Naive B cell (primary cell): Measurements from ENCODE around the gene TMEM201. TPM values are rescaled to one million over a fixed set of nuclear protein-coding genes. Genes with fewer than 3 reads are reported as not detected.

Source experiments
- ATAC-seq, 2 donors: fragments of 150-1000 bp; cut with Tn5 transposase; 2 replicates each; pipeline ENCODE4 v1.10.0; 2021; ENCODE audit warnings: low read depth in 2 of 2, mild to moderate bottlenecking in 2 of 2, moderate library complexity in 2 of 2
- DNase-seq: peaks from one replicate; pipeline ENCODE4 v3.0.0; 2022
- H3K27ac Mint-ChIP-seq, 6 donors: one replicate each; pipeline ENCODE4 v1.8.0; 2020 to 2022; ENCODE audit warnings: mild to moderate bottlenecking in 6 of 6, mixed read lengths in 6 of 6, moderate library complexity in 5 of 6, inconsistent platforms in 2 of 6
- H3K27me3 Mint-ChIP-seq, 3 donors: one replicate each; pipeline ENCODE4 v1.8.0; 2021 to 2022; ENCODE audit warnings: mixed read lengths in 3 of 3, mild to moderate bottlenecking in 1 of 3
- H3K36me3 Mint-ChIP-seq, 2 donors: one replicate each; pipeline ENCODE4 v1.8.0; 2020 to 2022; ENCODE audit warnings: mixed read lengths in 2 of 2, inconsistent platforms in 1 of 2, mild to moderate bottlenecking in 1 of 2
- H3K4me1 Mint-ChIP-seq, 3 donors: one replicate each; pipeline ENCODE4 v1.8.0; 2020 to 2022; ENCODE audit warnings: mixed read lengths in 3 of 3, inconsistent platforms in 1 of 3, mild to moderate bottlenecking in 1 of 3, moderate library complexity in 1 of 3
- H3K4me3 Mint-ChIP-seq, 8 donors: one replicate each; pipeline ENCODE4 v1.8.0; 2020 to 2022; ENCODE audit warnings: mild to moderate bottlenecking in 8 of 8, mixed read lengths in 8 of 8, moderate library complexity in 8 of 8, inconsistent platforms in 2 of 8
- H3K9me3 Mint-ChIP-seq, 7 donors: one replicate each; pipeline ENCODE4 v1.8.0; 2020 to 2022; ENCODE audit warnings: mixed read lengths in 7 of 7, mild to moderate bottlenecking in 5 of 7, inconsistent platforms in 2 of 7, moderate library complexity in 1 of 7
- polyA plus RNA-seq, 6 donors: library from polyadenylated mRNA; unstranded; fragments of 300-500 nt; fragmentation: Illumina TruSeq; gene quantifications; one replicate each; pipeline ENCODE4 v1.2.3, GENCODE V29; 2021; ENCODE audit warnings: low read depth in 6 of 6

TMEM201 gene
- polyA plus RNA-seq, 6 donors from 2014 or later = 0.89 to 3.5 (median 1.2) TPM

DNA sequence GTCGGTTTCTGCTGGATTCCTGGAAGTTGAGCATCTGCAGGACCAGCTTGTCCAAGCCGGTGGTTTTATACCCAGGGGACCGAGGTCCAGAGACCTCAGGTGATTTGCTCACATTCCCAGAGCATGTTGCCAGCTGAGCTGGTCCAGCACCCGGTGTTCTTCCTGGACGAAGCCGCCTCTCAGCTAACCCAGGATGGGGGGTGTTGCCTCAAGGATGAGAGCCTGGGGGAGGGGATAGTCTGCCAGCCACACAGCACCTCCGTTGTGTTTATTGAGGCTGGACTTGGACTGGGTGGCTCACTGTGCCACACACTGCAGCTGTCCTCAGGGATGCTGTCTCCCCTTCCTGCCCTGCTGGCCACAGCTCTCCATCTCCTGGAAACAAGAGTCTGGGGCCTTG is 1.5 kb downstream of the TMEM201 start:
- ATAC-seq = no peak
- Mint-ChIP-seq H3K27ac (peak overlapping the region in 3 of 6 donors; percentile 39 to 77 (median 43)), H3K4me1 (peaks cover 32 to 55% (median 47%) of the 10 kb centered on the region in 3 donors)

DNA sequence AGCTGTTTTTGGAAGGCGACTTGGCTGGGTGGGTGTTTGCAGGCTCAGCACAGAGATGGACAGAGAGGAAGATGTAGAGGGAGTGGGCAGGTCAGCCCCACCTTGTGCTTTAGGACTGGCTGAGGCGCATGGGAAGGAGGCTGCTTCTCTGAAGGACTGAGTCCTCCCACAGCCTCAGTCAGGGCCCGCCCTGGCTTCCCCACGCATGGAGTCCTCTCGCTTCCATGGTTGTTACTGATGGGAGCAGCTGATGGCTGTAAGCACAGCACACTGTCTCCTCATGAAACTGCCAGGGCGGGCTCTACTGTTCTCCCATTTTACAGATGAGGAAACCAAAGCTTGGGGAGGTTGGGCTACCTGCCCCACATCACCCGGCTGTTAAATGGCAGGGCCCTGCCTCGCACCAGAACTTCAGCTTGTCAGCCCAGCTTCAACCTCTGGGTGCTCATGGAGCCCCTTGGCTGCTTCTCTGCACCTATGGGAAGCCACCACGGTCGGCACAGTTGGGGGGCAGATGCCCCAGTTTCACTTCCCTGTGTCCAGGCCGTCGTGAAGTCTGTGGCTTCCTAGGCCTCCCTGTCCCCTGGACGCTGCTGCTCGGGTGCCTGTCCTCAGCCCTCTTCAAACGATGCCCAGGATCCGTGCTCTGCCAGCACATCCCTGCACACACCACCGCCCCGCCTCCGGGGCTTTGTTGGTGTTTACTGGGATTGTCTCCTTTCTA is 2.4 kb downstream of the TMEM201 start:
- H3K4me3 Mint-ChIP-seq = peak overlapping the region in 6 of 8 donors; percentile 43 to 91 (median 84)
- H3K9me3 Mint-ChIP-seq = no peaks in the 10 kb centered on the region
- no peaks in the 10 kb centered on the region for H3K36me3 Mint-ChIP-seq

More for the DNA sequence above, 1.5 kb downstream of the TMEM201 start:
- Mint-ChIP-seq H3K9me3 (no peaks in the 10 kb centered on the region), H3K4me3 (peak overlapping the region; percentile 78 to 94 (median 89)), H3K36me3 (no peaks in the 10 kb centered on the region), H3K27me3 (no peaks in the 10 kb centered on the region)
- no peak for DNase-seq

DNA sequence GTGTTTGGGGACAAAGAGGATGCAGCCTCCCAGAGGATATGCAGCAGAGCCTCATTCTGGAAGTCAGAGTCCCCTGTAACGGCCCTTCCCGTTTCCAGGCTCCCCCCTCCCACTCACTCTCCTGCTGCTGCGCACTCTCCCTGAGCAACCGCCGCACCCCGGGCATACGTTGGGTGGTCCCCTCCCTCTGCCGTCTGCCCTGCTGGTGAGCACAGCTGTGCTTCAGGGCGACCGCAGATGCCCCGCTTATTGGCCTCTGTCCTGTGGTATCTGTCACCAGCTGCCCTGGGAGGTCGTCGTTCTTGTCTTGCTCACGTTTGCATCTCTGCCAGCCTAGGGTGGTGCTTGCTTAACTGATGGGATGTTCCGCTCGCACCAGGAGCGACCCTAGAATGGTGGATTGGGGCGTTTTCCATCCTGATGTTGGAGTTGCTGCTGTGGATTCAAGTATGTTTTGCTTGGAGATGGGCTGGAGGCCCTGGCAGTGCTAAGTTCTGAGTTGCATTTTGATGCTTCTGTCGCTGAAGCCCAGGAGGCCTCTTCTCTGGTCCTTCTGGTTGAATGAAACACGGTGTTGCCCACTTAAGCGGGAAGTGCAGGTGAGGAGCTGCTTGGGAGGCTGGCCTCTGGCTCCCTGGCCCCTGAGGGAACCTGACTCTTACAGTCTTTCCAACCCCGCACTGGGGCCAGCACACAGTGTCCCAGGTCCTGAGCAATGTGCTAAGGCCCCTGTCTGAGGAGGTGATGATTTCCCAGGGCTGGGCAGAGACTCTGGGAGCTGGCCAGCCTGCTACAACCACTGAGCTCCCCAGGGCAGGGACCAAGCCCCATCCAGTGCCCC is 3.2 kb downstream of the TMEM201 start:
- Mint-ChIP-seq H3K27ac (peak overlapping the region in 1 of 6 donors; percentile 10), H3K4me3 (peak overlapping the region in 2 of 8 donors; percentile 50 to 91), H3K27me3 (no peaks in the 10 kb centered on the region), H3K9me3 (no peaks in the 10 kb centered on the region), H3K36me3 (no peaks in the 10 kb centered on the region), H3K4me1 (peaks cover 32 to 54% (median 47%) of the 10 kb centered on the region in 3 donors)
- ATAC-seq (no peak), DNase-seq (no peak)

More for the DNA sequence above, 2.4 kb downstream of the TMEM201 start:
- peaks cover 32 to 58% (median 47%) of the 10 kb centered on the region in 3 donors for H3K4me1 Mint-ChIP-seq
- peak; percentile 32 for DNase-seq
- no peaks in the 10 kb centered on the region for H3K27me3 Mint-ChIP-seq
- peak overlapping the region in 3 of 6 donors; percentile 37 to 48 (median 39) for H3K27ac Mint-ChIP-seq
- ATAC-seq = no peak

DNA sequence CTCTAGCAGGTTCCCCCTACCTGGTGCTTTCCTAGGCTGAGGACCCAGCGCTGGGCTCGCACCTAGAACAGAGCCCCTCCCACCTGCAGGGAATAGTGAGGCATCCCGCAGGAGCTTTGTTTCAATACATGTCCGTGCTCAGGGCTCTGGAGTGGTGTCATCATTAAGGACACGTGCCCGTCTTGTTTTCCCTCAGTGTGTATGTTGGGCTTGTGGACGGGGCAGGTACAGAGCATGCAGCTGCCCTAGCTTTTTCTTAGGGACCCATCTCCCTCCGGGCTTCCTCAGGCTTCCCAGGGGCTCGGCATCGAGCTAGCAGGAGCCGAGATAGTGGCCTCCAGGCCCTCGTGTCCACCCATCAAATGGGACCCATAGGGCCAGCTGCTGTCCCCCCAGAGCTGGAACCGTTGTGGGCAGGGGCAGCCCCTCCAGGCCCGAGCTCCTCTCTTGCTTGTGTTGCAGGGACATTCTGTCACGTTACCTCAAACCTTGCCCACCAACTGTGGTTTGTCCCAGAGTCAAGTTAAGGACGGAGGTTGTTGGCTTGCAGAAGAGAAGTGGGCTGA is 3.9 kb downstream of the TMEM201 start:
- ATAC-seq (no peak), DNase-seq (no peak)
- Mint-ChIP-seq H3K4me3 (peak overlapping the region in 3 of 8 donors; percentile 9 to 91 (median 20)), H3K4me1 (peaks cover 31 to 54% (median 47%) of the 10 kb centered on the region in 3 donors), H3K36me3 (no peaks in the 10 kb centered on the region), H3K9me3 (no peaks in the 10 kb centered on the region), H3K27me3 (no peaks in the 10 kb centered on the region), H3K27ac (peak overlapping the region in 1 of 6 donors; percentile 10)

DNA sequence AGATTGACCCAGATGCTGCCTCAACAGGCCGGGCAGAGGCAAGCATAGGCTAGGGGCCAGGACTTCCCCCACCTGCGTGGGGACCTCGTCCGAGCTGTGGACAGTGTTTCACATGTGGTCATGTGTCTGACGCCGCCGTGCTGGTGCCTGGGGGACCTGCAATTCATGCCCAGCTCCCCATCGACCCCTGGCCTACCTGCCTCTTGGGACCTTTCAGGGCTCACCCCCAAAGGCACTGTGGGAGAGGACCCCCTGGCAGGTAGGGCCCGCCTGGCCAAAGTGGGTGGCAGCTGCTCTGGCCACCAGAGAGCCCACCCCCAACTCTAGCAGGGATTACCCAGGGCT is 4.4 kb downstream of the TMEM201 start:
- H3K4me1 Mint-ChIP-seq = peaks cover 28 to 48% (median 43%) of the 10 kb centered on the region in 3 donors
- ATAC-seq (no peak), DNase-seq (no peak)
- peak overlapping the region in 2 of 6 donors; percentile 25 to 62 for H3K27ac Mint-ChIP-seq
- no peaks in the 10 kb centered on the region for H3K36me3 Mint-ChIP-seq
- H3K4me3 Mint-ChIP-seq = peak overlapping the region in 3 of 8 donors; percentile 3 to 42 (median 20)
- no peaks in the 10 kb centered on the region for H3K9me3 Mint-ChIP-seq
- no peaks in the 10 kb centered on the region for H3K27me3 Mint-ChIP-seq

DNA sequence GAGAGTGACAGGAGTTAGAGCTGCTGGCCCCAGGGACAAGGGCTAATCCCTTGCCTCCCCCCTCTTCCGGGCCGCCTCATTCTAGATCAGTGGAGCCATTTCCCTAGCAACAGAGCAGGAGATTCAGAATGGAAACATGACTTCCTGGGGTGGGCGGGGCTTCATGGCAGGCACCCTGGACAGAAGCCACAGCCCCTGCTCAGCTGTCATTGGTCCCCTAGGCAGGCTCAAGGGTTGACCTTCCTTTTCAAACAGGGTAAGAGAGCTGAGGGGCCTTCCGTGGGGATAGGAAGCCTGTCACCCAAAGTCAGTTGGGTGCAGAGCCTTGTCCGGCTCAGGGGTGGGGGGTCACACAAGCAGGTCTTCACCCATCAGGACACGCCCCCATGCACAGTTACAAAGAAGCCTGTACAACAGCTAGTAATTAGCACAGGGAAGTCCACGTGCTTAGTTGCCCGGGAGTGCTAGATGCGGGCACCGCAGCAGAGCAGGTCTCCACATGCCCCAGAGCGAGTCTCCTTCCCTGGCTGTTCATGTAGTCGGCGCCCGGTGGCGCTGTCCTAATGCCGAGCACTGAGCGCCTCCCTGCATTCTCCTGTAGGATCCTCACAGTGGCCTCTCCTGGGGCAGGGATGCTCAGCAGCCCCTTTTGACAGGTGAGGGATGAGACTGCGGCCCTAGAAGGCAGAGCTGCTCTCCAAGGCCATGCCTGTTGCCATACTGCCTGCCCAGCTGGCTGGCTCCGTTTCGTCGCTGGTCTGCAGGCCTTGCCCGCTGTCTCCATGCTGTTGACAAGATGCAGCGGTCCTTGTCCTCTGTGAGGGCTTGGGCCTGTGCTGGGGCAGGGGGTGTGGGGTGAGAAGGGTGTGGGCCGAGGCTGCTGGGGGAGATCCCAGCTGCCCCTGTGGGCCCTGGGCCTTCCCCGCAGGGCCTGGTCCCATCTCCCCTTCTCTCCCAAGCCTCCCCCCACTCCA is 5.1 kb downstream of the TMEM201 start:
- ATAC-seq (peak in 1 of 2 donors; percentile 11), DNase-seq (peak; percentile 28)
- Mint-ChIP-seq H3K27me3 (no peaks in the 10 kb centered on the region), H3K4me3 (peak overlapping the region in 5 of 8 donors; percentile 1 to 62 (median 42)), H3K4me1 (peaks cover 28 to 46% (median 41%) of the 10 kb centered on the region in 3 donors), H3K9me3 (no peaks in the 10 kb centered on the region), H3K27ac (peak overlapping the region in 3 of 6 donors; percentile 25 to 62 (median 60)), H3K36me3 (no peaks in the 10 kb centered on the region)

DNA sequence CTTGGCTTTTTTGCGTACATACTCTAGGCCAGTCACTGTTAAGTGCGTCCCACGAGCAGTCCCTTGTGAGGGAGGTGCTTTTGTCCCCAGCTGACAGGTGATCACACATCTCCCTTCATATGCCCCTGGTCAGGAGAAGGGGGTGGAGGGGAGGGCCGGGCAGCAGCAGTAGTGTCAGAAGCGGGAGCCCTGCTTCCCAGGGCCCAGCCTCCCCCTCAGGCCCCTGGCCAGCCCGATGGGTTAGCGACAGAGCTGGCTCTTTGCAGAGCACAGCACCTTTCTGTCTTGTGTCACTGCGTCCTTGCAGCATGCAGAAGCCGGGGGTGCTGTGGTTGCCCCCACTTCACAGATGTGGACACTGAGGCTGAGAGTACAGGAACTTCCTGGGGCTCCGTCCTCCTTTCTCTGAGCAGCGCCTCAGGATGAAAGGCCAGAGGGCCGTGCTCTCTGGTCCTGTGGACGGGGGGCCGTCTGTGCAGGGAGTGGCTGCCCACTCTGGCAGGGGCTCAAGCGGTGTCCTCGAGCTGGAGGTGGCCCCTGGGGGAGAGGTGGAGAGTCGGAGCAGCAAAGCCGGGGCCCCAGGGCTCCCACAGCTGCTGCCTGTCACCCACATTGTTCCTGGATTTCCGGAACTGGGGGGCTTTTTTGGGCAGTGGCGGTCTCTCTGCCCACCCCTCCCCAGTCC is 5.9 kb downstream of the TMEM201 start:
- Mint-ChIP-seq H3K36me3 (no peaks in the 10 kb centered on the region), H3K4me1 (peaks cover 25 to 45% (median 36%) of the 10 kb centered on the region in 3 donors), H3K4me3 (no peak overlapping the region), H3K27ac (peak overlapping the region in 1 of 6 donors; percentile 60), H3K9me3 (no peaks in the 10 kb centered on the region), H3K27me3 (no peaks in the 10 kb centered on the region)
- no peak for DNase-seq
- no peak for ATAC-seq

DNA sequence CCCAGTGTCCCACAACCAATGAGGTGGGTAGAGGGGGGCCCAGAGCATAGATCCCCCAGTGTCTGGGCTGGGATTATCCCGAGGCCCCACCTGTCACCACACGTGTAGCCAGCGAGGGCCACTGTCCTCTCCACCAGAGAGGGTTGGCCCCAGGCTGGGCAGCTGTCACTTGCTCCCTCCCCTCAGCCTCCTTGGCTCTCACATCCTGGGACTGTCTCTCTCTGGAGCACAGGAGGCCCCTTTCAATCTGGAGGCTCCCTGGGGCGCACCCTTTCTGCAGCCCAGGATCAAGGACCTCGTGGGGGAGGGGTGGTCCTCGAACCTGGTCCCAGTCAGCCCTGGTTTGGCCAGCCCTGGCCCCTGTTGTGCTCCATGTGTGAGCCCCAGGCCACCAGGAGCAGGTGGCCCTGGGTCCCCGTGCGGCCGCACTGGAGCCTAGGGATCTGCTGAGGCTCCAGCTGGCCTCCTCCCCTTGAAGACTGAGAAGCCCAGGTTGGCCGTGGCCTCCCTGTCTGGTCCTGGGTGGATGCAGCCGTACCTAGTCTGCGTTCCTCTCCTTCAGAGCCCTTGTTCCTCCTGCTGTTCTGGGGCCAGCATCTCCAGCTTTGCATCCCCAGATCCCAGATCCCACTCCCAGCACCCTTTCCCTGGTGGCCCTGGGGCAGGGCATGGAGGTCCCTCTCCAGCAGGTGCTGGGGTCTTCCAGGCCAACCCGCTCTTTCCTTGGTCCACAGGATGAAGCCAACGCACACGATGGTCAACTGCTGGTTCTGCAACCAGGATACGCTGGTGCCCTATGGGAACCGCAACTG is 6.7 kb downstream of the TMEM201 start:
- no peak for DNase-seq
- peak overlapping the region in 1 of 8 donors; percentile 50 for H3K4me3 Mint-ChIP-seq
- no peaks in the 10 kb centered on the region for H3K36me3 Mint-ChIP-seq
- no peak for ATAC-seq
- no peaks in the 10 kb centered on the region for H3K9me3 Mint-ChIP-seq
- no peak overlapping the region for H3K27ac Mint-ChIP-seq
- peaks cover 22 to 37% (median 29%) of the 10 kb centered on the region in 3 donors for H3K4me1 Mint-ChIP-seq
- H3K27me3 Mint-ChIP-seq = no peaks in the 10 kb centered on the region

DNA sequence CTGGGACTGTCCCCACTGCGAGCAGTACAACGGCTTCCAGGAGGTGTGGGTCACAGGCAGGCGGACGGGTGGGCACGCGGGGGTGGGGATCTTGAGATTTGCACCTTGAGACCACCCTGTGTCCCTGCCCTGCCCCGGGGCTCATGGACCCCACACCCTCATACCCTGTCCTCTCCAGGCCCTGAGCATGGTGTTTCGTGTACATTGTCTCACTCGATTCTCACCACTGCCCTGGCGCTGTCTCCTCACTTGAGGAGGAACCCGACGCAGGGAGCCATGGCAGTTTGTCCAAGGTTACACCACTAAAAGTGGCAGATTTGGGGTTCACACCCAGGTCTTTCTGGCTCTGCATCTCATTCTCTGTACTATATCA is 7.2 kb downstream of the TMEM201 start:
- DNase-seq = no peak
- Mint-ChIP-seq H3K4me3 (no peak overlapping the region), H3K27ac (no peak overlapping the region), H3K27me3 (no peaks in the 10 kb centered on the region), H3K4me1 (peaks cover 16 to 31% (median 23%) of the 10 kb centered on the region in 3 donors), H3K36me3 (no peaks in the 10 kb centered on the region), H3K9me3 (no peaks in the 10 kb centered on the region)
- no peak for ATAC-seq

DNA sequence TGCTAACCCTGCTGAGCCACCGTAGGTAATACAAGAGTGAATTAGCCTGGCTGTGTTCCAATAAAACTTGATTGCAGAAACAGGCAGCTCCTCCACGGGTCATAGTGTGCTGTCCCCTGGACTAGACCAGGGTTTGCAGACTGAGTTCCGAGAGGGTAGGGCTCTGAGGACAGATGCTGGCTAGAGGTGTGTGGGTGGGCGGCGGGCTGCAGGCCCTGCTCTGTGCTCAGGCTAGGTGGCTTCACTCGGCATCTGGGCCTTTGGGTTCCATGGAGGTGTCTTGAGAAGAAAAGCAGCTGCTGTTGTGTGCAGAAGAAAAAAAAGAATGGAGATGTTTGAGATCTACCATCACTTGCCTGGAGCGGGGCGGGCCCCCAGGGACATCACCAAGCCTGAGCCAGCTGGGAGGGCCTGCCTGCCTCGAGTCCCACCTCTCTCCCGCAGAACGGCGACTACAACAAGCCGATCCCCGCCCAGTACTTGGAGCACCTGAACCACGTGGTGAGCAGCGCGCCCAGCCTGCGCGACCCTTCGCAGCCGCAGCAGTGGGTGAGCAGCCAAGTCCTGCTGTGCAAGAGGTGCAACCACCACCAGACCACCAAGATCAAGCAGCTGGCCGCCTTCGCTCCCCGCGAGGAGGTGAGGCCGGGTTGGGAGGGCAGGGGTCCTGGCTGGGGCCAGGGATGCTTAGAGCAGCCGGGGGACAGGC is 7.9 kb downstream of the TMEM201 start:
- H3K9me3 Mint-ChIP-seq = no peaks in the 10 kb centered on the region
- no peaks in the 10 kb centered on the region for H3K27me3 Mint-ChIP-seq
- DNase-seq = no peak
- peak overlapping the region in 1 of 6 donors; percentile 73 for H3K27ac Mint-ChIP-seq
- H3K4me3 Mint-ChIP-seq = no peak overlapping the region
- peaks cover 12 to 25% (median 17%) of the 10 kb centered on the region in 3 donors for H3K4me1 Mint-ChIP-seq
- ATAC-seq = no peak
- H3K36me3 Mint-ChIP-seq = no peaks in the 10 kb centered on the region
